Fibroblast of lung (primary cell): ENCODE results near the gene STAM. TPM values are rescaled to one million over a fixed set of nuclear protein-coding genes. Genes with fewer than 3 reads are reported as not detected.

Experiments used
- DNase-seq, 2 donors: peaks; one replicate each; pipeline versions ENCODE4 v3.0.0 to v3.0.0-alpha.2; 2010; ENCODE audit warnings: low read depth in 2 of 2
- H2AFZ ChIP-seq: 2 replicates; pipeline ENCODE4 v1.5.1; 2012; ENCODE audit warnings: low read length, control low read depth, inconsistent platforms
- H3K27ac ChIP-seq: 2 replicates; pipeline ENCODE4 v1.5.1; 2011; ENCODE audit warnings: low read length, control low read depth; ENCODE audit not compliant: insufficient read depth
- H3K27me3 ChIP-seq: 2 replicates; pipeline ENCODE4 v1.5.1; 2011; ENCODE audit warnings: mild to moderate bottlenecking, low read length; ENCODE audit not compliant: control insufficient read depth, insufficient read depth
- H3K36me3 ChIP-seq: 2 replicates; pipeline ENCODE4 v1.5.1; 2011; ENCODE audit warnings: low read length; ENCODE audit not compliant: control insufficient read depth, insufficient read depth
- H3K4me1 ChIP-seq: 2 replicates; pipeline ENCODE4 v1.5.1; 2011; ENCODE audit warnings: low read length; ENCODE audit not compliant: control insufficient read depth, insufficient read depth; ENCODE audit errors: extremely low read depth
- H3K4me2 ChIP-seq: 2 replicates; pipeline ENCODE4 v1.5.1; 2011; ENCODE audit warnings: low read length, control low read depth; ENCODE audit not compliant: insufficient read depth; ENCODE audit errors: extremely low read depth
- H3K4me3 ChIP-seq, 4 experiments: fragments of 200-600 bp in 1 of 4; sonication (generic) in 1 of 4; replicated peaks in 1 of 4; 2 replicates each; pipeline ENCODE4 v1.5.1; 2011 to 2016; ENCODE audit warnings: low read length in 4 of 4, low read depth in 3 of 4, mild to moderate bottlenecking in 3 of 4, control low read depth in 2 of 4, inconsistent platforms in 1 of 4, mixed read lengths in 1 of 4; ENCODE audit not compliant: insufficient read depth in 1 of 4; ENCODE audit errors: control extremely low read depth in 1 of 4
- H3K79me2 ChIP-seq: 2 replicates; pipeline ENCODE4 v1.5.1; 2012; ENCODE audit warnings: mild to moderate bottlenecking, low read length, inconsistent platforms; ENCODE audit not compliant: control insufficient read depth, insufficient read depth
- H3K9ac ChIP-seq: 2 replicates; pipeline ENCODE4 v1.5.1; 2011; ENCODE audit warnings: mild to moderate bottlenecking, low read length, control low read depth; ENCODE audit not compliant: insufficient read depth
- H3K9me3 ChIP-seq: 2 replicates; pipeline ENCODE4 v1.5.1; 2012; ENCODE audit warnings: low read depth, low read length; ENCODE audit not compliant: control insufficient read depth, insufficient read depth
- H4K20me1 ChIP-seq: 2 replicates; pipeline ENCODE4 v1.5.1; 2011; ENCODE audit warnings: low read length; ENCODE audit not compliant: control insufficient read depth, insufficient read depth; ENCODE audit errors: extremely low read depth
- CTCF ChIP-seq, 2 donors: IDR thresholded peaks in 1 of 2; conservative IDR thresholded peaks in 1 of 2; 1 replicate in 1 of 2; 2 replicates in 1 of 2; pipeline ENCODE4 v1.5.1; 2011 to 2012; ENCODE audit warnings: low read length in 2 of 2, control low read depth in 1 of 2, inconsistent platforms in 1 of 2, low read depth in 1 of 2, mild to moderate bottlenecking in 1 of 2
- EZH2 ChIP-seq: IDR thresholded peaks from 2 replicates; pipeline ENCODE4 v1.5.1; 2012; ENCODE audit warnings: low read length, control low read depth, mild to moderate bottlenecking; ENCODE audit errors: missing control alignments
- polyA plus RNA-seq, 2 donors: library from polyadenylated mRNA; depleted of rRNA in 1 of 2; stranded (reverse) in 1 of 2; unstranded in 1 of 2; fragments of >200 nt; gene quantifications; 2 replicates each; pipeline ENCODE4 v1.2.1, GENCODE V29; 2011 to 2012; ENCODE audit warnings: missing spikeins in 1 of 2
- total RNA-seq: library from RNA; depleted of rRNA; stranded (reverse); fragments of >200 nt; gene quantifications from 2 replicates; pipeline ENCODE4 v1.2.1, GENCODE V29; 2014

Gene STAM
- total and polyA plus RNA-seq, 2 donors (not counting 1 experiment from before 2014, with no cell fraction given) = 27.9 to 48.7 TPM

GRCh38 chr10:17689137-17689536 is 45.2 kb downstream of the STAM start:
- Histone ChIP-seq H3K36me3 (no peaks in the 10 kb centered on the region), H3K27ac (no peak overlapping the region), H2AFZ (no peak overlapping the region), H4K20me1 (no peaks in the 10 kb centered on the region), H3K4me3 (no peak overlapping the region), H3K27me3 (no peaks in the 10 kb centered on the region), H3K9ac (no peak overlapping the region), H3K4me2 (no peak overlapping the region), H3K4me1 (no peaks in the 10 kb centered on the region), H3K79me2 (peaks cover 13% of the 10 kb centered on the region), H3K9me3 (no peaks in the 10 kb centered on the region)
- DNase-seq = no peak
- TF ChIP-seq EZH2 (no peak), CTCF (conservative IDR thresholded peaks at IDR 0.05 in 1 of 2, IDR thresholded peaks at IDR 0.05 in 1 of 2; ENCODE audit: low read depth in 1 of 2, low read length in 2 of 2) (no peak)

- H4K20me1 ChIP-seq = no peaks in the 10 kb centered on the region
- no peak for DNase-seq
- H3K27ac ChIP-seq = no peak overlapping the region
- H3K9ac ChIP-seq = no peak overlapping the region
- no peaks in the 10 kb centered on the region for H3K27me3 ChIP-seq
- no peak overlapping the region for H2AFZ ChIP-seq
- no peak overlapping the region for H3K4me3 ChIP-seq
- no peak overlapping the region for H3K4me2 ChIP-seq
- TF ChIP-seq CTCF (conservative IDR thresholded peaks at IDR 0.05 in 1 of 2, IDR thresholded peaks at IDR 0.05 in 1 of 2; ENCODE audit: low read depth in 1 of 2, low read length in 2 of 2) = no peak
- no peak for TF ChIP-seq EZH2
- no peaks in the 10 kb centered on the region for H3K79me2 ChIP-seq
- no peaks in the 10 kb centered on the region for H3K4me1 ChIP-seq
- no peaks in the 10 kb centered on the region for H3K36me3 ChIP-seq
- H3K9me3 ChIP-seq = no peaks in the 10 kb centered on the region
These were observed 49.1 kb downstream of the STAM start for GRCh38 chr10:17693009-17693408.

- no peaks in the 10 kb centered on the region for H3K27me3 ChIP-seq
- no peaks in the 10 kb centered on the region for H4K20me1 ChIP-seq
- DNase-seq = no peak
- H3K4me1 ChIP-seq = no peaks in the 10 kb centered on the region
- no peak overlapping the region for H3K4me3 ChIP-seq
- no peaks in the 10 kb centered on the region for H3K36me3 ChIP-seq
- no peak overlapping the region for H3K4me2 ChIP-seq
- no peak overlapping the region for H3K27ac ChIP-seq
- no peaks in the 10 kb centered on the region for H3K9me3 ChIP-seq
- H3K9ac ChIP-seq = no peak overlapping the region
- no peak overlapping the region for H2AFZ ChIP-seq
- TF ChIP-seq CTCF (conservative IDR thresholded peaks at IDR 0.05 in 1 of 2, IDR thresholded peaks at IDR 0.05 in 1 of 2; ENCODE audit: low read depth in 1 of 2, low read length in 2 of 2) (no peak), EZH2 (no peak)
- H3K79me2 ChIP-seq = no peaks in the 10 kb centered on the region
These were observed 54.7 kb downstream of the STAM start for GRCh38 chr10:17698696-17699095.
